Transverse colon (tissue), 4 donors: ENCODE measurements around the gene CWC25.

Experiments used
- EP300 ChIP-seq: sonication (generic); formaldehyde crosslinking; IDR thresholded peaks from one replicate; pipeline ENCODE4 v1.6.1; 2017; ENCODE audit warnings: antibody characterized with exemption, low read depth
- POLR2A ChIP-seq: fragments of 450-650 bp; IDR thresholded peaks from one replicate; pipeline ENCODE4 v1.6.1; 2016; ENCODE audit warnings: antibody characterized with exemption, mild to moderate bottlenecking, moderate library complexity
- POLR2AphosphoS5 ChIP-seq, 3 donors: sonication (generic); formaldehyde crosslinking; IDR thresholded peaks; one replicate each; pipeline ENCODE4 v1.6.1; 2016; ENCODE audit warnings: antibody characterized with exemption in 3 of 3
- TF ChIP-seq, protein P1 (sequence below), 5 experiments: fragments of 200-600 bp in 3 of 5; fragments of 450-650 bp in 2 of 5; sonication (generic) in 3 of 5; IDR thresholded peaks; 1 replicate in 2 of 5; 2 replicates in 3 of 5; pipeline ENCODE4 v1.5.1; 2016 to 2017; ENCODE audit warnings: antibody characterized with exemption in 5 of 5, inconsistent platforms in 3 of 5, mild to moderate bottlenecking in 2 of 5, moderate library complexity in 1 of 5

GRCh38 chr17:38796451-38797157, 28.5 kb downstream of the CWC25 start:
- TF ChIP-seq, protein P1, sequence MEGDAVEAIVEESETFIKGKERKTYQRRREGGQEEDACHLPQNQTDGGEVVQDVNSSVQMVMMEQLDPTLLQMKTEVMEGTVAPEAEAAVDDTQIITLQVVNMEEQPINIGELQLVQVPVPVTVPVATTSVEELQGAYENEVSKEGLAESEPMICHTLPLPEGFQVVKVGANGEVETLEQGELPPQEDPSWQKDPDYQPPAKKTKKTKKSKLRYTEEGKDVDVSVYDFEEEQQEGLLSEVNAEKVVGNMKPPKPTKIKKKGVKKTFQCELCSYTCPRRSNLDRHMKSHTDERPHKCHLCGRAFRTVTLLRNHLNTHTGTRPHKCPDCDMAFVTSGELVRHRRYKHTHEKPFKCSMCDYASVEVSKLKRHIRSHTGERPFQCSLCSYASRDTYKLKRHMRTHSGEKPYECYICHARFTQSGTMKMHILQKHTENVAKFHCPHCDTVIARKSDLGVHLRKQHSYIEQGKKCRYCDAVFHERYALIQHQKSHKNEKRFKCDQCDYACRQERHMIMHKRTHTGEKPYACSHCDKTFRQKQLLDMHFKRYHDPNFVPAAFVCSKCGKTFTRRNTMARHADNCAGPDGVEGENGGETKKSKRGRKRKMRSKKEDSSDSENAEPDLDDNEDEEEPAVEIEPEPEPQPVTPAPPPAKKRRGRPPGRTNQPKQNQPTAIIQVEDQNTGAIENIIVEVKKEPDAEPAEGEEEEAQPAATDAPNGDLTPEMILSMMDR (IDR thresholded peaks at IDR 0.05), result no peak
- no peak for TF ChIP-seq EP300
- no peak for TF ChIP-seq POLR2AphosphoS5 (IDR thresholded peaks at IDR 0.05)
- TF ChIP-seq POLR2A, result no peak
